Cerebellar nuclear complex (tissue), 1 donor: Measurements from ENCODE around the gene FABP7.

Experiments
- DNase-seq, 2 experiments: peaks; one replicate each; lab custom pipeline; 2025; lab: John Stamatoyannopoulos, UW

Gene FABP7

DNA sequence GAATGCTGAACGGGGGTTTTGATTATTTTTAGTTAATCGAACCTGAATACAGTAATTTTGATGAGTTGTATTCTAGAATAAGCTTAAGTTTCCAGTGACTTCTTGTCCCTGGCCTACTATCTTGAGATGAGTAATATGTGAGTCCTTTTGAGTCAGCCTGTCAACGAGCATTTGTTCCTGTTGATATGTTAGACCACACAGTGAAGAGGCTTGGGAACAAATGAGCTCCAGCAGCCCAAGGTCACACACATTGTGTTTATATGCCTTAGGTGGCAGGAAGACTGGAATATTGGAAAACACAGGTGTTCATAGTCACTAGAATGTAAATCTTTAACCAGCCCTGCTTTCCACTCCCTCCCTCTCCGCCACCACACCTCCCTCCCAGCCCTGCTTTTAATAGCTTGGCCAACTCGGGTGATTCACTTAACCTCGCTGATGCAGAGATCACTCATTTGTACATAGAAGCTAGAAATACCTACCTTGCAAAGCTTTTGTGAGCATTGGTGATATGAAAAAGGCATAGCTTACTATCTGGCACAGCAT lies 18.7 kb downstream of the FABP7 start:
- no peak for DNase-seq

DNA sequence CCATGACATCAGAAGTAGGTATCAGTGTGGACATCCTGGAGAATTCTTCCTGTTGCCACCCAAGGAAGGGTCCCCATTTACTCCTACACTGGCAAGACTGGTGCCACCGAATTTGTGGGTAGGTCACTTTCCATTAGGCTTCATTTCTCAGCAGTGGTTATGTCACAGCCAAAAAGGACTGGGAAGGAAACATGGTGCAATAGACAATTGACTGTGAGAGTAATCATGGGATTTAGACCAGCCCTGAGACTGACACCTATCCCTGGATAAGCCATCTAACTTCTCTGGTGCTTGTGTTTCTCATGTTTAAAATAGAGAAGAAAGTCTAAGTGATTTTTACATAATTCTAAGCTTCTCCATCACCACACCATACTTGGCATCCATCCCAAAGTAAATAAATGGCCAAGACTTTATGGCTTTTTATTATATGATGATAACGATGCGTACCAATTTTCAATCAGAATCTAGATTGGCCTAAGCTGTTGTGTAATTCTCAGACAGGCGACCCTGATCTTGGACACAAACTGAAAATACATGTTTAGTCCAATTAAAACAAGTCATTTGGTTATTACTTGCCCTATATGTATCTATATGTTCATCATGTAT lies 19.7 kb downstream of the FABP7 start:
- DNase-seq, result no peak

DNA sequence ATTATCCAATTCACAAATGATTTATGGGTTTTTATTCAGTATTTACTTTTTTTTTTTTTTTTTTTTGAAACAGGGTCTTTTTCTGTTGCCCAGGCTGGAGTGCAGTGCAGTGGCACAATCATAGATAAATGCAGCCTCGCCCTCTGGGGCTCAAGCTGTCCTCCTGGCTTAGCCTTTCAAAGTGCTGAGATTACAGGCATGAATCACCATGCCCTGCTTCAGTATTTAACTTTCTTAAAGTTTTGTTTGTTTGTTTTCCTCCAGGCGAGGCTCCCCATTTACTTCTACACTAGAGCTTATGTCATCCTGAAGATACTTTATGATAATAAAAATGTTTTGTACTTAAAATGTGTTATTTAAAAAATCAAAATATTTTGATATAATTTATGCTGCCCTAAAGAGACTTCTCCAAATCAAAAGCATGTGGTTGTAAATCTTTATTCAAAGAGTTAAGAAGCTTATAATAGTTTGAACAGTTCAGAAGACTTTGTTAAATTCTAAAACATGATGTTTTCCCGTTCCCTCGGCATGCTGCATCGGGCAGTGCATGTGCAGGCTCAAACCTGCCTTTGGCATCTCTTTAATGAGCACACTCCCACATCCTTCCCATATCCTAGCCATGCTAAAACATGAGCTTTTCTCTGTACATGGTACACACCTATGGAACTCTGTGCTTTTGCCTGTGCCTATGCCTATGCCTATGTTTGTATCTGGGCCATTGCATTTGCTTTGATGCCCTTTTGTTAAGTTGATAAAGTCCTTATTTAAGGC lies 20.6 kb downstream of the FABP7 start:
- DNase-seq, result no peak

DNA sequence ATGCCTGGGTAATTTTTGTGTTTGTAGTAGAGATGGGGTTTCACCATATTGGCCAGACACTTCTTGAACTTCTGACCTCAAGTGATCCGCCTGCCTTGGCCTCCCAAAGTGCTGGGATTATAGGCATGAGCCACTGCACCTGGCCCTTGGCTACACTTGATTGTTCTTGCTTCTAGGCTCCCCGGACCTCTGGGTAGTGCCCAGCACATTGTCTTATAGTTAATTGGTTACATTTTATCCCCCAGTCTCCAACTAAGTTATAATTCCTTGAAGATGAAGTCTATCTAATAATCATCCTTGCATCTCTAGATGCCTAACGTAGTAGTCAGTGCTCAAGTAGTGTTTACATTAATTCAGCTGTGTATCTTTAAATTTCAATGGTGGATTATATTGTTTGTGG lies 21.4 kb downstream of the FABP7 start:
- DNase-seq, result no peak

DNA sequence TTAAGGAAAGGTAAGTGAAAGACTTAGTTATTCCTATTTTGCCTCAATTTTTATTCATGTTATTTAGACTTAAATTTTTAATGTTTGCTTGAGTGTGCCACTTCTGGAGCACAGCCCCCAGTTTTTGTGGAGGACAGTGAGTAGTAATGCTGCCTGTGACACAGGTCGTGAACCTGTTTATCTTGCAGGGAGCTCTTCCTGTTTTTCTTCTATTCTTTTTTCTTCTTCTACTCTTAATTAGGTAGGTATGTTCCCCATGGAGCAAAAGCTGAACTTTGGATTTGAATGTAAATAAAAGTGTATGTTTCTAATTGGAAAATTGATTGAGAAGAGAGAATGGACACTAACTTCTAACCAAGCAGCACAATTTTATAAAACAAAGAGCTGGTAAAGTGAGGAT lies 21.9 kb downstream of the FABP7 start:
- DNase-seq, result no peak

DNA sequence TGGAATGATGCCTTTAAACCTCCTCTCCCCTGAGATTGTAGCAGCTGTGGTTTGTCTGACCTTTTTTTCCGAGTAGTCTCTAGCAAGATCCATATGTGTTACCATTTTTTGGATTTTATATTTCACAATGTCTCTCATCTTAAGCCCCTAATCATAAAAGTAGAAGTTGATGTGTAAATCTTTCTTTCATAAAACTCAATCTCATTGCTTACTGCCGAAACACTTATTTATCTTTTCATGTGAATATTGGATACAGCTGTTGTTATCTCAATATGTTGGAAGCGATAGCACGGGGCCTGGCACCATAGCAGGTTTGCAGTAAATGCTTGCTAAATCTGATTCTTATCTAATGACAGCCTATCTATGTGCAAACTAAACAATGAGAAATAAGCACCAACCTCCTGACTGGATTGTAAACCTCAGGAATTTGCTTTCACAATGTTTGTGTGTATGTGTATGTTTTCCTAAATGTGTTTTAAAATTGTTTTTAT lies 23.7 kb downstream of the FABP7 start:
- no peak for DNase-seq

DNA sequence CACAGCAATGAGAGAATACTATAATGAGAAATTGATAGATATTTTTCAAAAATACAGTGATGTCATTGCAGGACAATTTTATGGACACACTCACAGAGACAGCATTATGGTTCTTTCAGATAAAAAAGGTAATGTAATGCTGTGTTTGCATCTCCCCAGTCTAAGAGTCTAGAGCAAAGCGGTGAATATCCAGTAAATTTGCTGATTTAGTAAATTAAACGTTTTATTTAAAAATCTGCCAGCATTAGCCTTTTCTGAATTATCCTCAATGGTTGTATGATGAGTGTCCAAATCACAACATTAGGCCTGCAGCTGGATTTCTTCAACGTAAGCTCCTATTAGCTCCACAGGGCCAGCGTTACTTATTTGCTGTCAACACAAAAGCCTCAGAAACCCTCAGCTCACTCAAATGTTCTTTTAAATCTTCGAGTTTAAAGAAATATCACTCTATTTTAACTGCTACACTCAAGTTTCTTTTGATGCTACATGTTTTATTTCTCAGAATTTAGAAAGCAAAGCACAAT lies 25.5 kb downstream of the FABP7 start:
- DNase-seq, result no peak

DNA sequence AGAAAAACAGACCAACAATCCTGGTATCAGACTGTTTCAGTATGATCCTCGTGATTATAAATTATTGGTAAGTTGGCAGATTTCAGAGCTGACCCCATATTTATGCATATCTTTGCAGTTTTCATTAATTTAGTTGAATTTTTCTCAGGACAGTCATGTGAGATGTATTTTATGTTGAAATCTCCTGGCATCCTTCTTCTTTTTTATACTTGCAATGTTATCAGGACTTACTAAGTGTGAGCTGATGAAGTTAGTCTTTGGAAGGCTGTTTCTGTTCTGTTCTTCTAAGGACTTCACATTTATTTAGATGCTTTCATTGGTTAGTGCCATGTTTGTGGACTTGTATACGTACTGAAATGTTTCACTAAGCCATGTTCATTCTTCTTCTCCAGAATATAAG lies 26.8 kb downstream of the FABP7 start:
- DNase-seq, result no peak

DNA sequence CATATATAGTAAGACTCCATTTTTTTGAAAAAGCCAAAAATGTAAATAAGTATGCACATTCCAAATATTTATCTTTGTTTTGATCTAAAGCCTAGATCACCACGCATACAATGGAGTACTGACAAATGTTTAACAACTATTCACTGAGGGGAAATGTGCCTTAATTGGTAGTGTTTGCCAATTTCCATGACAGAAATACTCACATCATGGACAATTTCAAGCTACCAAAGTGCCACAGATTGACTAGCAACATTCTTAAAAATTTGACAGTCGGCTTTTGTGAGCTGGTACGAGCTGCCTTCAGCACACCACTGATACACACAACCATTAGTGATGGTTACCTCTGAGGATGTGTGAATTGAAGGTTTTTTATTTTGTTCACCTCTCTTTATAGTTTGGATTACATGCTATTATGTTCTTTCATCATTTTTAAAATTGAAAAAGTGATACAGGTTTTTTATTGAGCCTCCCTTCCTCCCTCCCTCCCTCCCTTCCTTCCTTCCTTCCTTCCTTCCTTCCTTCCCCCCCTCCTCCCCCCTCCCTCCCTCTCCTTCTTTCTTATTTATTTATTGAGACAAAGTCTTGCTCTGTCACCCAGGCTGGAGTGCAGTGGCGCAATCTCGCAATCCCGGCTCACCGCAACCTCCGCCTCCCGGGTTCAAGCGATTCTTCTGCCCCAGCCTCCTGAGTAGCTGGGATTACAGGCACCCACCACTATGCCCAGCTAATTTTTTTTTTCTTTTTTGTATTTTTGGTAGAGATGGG lies 28.8 kb downstream of the FABP7 start:
- DNase-seq, result no peak

DNA sequence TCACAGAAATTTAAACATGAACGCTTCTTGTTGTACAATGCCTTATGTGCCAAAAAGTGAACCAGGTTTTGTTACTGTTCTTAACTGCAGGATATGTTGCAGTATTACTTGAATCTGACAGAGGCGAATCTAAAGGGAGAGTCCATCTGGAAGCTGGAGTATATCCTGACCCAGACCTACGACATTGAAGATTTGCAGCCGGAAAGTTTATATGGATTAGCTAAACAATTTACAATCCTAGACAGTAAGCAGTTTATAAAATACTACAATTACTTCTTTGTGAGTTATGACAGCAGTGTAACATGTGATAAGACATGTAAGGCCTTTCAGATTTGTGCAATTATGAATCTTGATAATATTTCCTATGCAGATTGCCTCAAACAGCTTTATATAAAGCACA lies 29.5 kb downstream of the FABP7 start:
- no peak for DNase-seq

DNA sequence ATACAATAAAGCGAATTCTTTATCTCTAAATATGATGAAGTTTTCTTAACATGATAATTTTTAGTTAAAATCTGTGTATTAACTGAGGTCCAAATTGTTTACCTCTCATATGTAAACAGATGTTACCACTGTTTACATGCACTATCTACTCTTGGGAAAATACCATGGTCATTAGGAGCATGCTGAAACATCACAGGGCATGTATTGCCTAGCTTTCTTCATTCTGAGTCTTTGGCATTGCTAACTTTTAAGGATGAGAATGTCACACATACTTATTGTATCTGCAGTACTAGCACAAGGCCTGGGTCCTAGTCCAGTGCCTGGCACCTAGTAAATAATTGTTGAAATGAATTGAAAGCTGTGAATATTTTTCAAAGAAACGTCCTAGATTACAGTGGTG lies 30.2 kb downstream of the FABP7 start:
- no peak for DNase-seq

DNA sequence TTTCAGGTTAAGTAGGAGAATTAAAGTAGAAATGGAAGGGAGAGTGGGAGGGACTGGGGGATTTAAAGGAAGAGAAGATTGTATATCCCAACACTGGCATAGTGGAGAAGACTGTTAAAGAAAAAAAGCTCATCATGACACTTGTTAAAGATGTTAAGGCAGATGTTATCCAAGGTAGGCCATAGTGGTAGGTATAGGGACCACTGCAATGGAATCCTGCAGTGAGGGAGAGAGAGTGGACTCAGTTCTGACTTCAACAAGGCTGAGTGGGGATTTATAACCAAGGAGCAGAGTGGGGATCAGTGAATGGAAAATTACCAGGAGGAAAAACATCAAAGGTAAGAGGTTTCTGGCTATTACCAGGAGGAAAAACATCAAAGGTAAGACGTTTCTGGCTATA lies 30.7 kb downstream of the FABP7 start:
- no peak for DNase-seq

DNA sequence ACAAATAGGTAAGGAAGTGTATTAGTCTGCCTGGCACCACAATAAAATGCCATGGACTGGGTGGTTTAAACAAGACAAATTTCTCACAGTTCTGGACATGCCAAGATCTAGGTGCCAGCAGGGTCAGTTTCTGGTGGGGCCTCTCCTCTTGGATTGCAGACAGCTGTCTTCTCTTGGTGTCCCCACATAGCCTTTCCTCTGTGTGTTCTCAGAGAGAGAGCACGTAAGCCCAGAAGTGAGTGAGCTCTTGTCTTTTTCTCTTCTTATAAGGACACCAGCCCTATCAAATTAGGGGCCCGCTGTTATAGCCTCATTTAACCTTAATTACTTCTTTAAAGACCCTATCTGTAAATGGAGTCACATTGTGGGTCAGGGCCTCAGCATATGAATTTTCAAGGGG lies 37.8 kb downstream of the FABP7 start:
- DNase-seq, result no peak

DNA sequence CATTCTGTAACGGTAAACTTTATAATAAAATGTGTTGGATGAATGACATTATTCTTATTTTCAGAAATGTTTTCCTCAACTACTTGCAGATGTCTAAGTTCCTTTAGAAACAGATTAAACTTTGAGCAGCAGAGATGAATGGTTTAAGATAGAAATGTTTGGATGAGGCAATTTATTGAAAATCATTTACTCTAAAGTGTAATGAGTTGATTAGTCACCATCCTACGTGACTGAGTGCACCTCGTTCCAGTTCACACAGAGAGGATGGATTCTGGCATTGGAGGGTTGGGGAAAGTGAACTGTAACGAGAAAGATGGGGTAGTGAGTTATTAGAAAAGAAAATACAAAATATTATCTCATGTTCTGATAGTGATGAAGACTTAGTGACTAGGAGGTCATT lies 38.2 kb downstream of the FABP7 start:
- no peak for DNase-seq

DNA sequence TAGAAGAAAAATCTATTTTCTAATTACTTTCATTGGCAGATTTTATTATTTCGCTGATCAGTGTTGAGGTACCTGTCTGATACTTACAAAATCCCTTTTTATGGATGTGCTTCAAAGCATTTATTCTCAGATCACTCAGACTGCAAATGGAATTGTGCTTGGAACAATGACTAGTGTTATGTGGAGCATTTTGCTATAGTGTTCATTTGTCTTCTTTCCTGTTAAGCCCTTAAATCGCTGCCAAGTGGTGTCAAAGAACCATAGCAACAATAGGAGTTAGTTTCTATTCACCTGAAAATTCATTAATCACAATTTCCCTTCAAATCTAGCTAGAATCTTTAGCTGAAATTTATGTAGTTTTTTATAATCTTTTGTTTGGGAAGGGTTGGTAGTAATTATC lies 39.4 kb downstream of the FABP7 start:
- DNase-seq, result no peak

DNA sequence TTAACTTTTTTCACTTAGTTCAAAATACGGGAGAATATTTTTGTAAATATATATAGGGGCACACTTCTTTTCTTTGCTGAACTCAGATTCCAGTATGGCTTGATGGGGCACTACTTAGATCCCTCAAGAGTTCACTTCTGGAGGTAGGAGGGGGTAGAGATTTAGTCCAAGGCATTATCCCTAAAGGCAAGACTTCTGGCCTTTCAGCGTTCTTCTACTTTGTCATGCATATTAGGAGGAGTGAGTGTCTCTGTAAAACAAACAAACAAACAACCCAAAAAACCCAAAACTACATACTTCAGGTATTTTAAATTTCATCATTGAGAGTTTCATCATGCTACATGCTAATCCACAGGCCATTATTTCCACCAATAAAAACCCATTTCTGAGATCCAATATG lies 41.6 kb downstream of the FABP7 start:
- no peak for DNase-seq

DNA sequence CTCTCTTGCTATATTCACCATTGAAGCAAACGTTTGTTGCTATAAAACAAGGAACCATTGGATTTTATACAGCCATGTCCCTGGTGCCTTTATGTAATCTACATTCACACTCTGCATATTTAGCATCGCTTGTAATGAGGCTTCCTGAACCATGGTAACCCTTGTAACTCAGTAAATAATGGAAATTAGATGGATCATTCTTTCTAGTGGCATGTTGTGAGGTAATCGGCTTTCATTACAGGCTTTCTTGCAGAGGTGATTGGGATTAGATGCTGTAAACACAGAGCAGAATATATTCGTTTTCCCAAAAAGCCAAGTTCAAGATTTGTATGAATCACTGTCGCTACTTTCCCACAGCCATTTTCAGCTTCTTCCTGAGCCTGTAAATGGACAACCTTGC lies 45.6 kb downstream of the FABP7 start:
- no peak for DNase-seq

DNA sequence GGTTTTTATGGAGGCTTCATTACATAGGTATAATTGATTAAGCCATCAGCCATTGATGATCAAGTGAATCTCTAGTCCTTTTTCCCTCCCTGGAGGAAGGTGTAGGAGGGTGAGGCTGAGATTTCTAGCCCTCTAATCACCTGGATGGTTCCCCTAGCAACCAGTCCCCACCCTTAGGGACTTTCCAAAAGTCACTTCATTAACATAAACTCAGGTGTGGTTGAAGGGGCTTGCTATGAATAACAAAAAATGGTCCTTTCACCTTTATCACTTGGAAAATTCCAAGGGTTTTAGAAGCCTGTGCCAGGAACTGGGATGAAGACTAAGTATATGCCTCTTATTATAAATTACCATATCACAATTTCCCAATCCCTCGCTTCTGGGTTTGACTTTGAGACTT lies 49.9 kb downstream of the FABP7 start:
- DNase-seq, result no peak

DNA sequence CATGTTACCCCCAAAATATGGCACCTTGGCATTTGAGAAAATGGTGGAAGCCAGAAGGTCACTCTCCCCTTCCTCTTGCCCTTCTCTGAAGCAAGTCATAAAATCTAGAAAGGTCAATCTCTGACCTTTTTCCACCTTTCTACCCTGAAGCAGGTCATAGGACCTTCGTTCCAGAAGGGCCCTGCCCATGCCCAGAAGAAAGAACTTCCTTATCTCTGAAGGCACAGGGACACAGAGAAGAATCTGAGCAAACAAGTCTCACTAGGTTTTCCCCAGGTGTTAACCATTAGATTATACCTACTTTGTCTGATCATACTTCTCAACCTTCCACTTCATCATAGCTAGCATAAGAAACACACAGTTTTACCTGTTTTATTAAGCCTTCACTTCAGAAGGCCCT lies 52.0 kb downstream of the FABP7 start:
- no peak for DNase-seq

DNA sequence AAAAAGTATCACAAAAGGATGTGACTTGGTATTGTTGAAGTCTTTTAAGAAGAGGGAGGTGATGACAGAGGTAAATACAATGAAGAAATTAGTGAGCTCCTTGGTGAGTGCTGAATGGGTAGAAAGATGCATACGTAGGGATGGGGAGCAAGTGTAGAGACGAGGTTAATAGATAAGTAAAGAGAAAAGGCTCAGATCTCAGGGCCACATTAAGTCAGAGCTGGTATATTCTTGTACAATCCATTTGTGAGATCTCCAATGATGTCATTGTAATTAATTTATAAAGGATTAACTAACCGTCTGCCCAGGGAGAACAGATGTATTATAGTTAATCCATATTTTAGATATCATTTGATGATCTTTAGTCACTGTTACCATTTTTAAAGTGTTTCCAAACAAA lies 52.9 kb downstream of the FABP7 start:
- DNase-seq, result no peak

DNA sequence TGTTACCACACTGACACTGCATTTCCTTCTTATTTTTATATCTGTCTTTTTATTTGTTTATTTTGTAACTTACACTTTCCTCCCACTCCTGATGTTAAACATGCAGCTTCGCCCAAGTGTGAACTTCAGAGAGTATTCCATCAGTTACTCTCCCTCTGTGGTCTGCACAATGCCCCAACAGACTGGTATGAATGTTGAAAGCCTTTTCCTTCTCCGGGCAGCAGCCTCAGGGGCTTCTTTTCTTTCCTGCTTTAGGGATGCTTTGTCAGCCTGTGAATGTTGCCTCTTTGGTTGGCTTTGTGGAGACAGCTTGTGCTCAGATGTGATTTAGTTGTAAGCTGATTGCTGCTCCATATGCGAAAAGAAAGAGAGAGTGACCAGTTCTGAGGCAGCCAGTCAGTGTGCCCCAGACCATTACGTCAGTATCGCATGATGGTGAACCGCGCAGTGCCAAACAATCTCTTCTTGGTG lies 53.5 kb downstream of the FABP7 start:
- no peak for DNase-seq
